Epithelial cell of proximal tubule (primary cell): ENCODE measurements around the gene RIPPLY2. TPM values are rescaled to one million over a fixed set of nuclear protein-coding genes. Genes with fewer than 3 reads are reported as not detected.

ENCODE experiments used
- DNase-seq: peaks from one replicate; pipeline ENCODE4 v3.0.0-alpha.2; 2011; ENCODE audit warnings: low read depth
- H3K4me3 ChIP-seq: 2 replicates; pipeline ENCODE4 v1.5.1; 2011; ENCODE audit warnings: low read depth, mild to moderate bottlenecking, low read length
- total RNA-seq: library from RNA; depleted of rRNA; stranded (reverse); fragments of >200 nt; gene quantifications from 2 replicates; pipeline ENCODE4 v1.2.3, GENCODE V29; 2015
- TF ChIP-seq, protein P1 (sequence below): conservative IDR thresholded peaks from 2 replicates; pipeline ENCODE4 v1.5.1; 2012; ENCODE audit warnings: low read depth, mild to moderate bottlenecking, low read length

Gene RIPPLY2
- total RNA-seq, 1 donor from 2014 or later: not detected

DNA sequence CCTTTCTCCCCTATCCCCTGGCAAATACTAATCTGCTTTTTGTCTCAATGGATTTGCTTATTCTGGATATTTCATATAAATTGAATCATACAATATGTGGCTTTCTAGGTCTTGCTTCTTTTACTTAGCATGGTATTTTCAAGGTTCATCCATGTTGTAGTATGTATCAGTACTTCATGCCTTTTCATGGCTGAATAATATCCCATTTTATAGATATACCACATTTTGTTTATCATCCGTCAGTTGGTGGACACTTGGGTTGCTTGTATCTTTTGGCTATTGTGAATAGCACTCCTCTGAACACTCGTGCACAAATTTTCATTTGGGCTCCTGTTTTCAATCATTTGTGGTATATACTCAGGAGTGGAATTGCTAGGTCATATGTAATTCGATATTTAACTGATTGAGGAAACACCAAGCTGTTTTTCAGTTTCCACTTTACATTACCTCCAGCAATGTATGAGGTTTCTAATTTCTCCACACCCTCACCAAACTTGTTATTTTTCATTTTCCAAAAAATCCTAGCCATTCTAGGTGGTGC, 30.5 kb upstream of the RIPPLY2 start:
- TF ChIP-seq, protein P1, sequence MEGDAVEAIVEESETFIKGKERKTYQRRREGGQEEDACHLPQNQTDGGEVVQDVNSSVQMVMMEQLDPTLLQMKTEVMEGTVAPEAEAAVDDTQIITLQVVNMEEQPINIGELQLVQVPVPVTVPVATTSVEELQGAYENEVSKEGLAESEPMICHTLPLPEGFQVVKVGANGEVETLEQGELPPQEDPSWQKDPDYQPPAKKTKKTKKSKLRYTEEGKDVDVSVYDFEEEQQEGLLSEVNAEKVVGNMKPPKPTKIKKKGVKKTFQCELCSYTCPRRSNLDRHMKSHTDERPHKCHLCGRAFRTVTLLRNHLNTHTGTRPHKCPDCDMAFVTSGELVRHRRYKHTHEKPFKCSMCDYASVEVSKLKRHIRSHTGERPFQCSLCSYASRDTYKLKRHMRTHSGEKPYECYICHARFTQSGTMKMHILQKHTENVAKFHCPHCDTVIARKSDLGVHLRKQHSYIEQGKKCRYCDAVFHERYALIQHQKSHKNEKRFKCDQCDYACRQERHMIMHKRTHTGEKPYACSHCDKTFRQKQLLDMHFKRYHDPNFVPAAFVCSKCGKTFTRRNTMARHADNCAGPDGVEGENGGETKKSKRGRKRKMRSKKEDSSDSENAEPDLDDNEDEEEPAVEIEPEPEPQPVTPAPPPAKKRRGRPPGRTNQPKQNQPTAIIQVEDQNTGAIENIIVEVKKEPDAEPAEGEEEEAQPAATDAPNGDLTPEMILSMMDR: no peak
- H3K4me3 ChIP-seq: no peak overlapping the region
- no peak for DNase-seq

DNA sequence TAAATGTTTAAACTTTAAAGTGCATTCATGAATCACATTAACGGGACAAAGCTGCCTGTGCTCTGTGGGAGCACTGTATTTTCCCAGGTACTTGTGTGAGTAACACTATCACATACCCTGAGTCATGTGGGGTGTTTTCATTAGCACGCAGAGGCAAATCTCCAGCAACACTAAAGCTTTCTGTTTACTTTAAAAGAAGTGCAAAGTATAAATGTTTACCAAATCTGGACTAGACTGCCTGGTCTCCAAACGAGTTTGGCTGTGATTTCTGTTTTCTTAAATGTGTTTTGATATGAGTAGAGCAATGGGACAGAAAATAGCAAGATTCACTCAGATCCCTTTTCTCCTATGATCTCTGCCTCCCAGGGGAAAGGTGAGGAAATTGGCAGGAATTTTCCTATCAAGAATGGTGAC, 28.8 kb upstream of the RIPPLY2 start:
- DNase-seq: no peak
- H3K4me3 ChIP-seq: no peak overlapping the region
- TF ChIP-seq, protein P1: no peak

DNA sequence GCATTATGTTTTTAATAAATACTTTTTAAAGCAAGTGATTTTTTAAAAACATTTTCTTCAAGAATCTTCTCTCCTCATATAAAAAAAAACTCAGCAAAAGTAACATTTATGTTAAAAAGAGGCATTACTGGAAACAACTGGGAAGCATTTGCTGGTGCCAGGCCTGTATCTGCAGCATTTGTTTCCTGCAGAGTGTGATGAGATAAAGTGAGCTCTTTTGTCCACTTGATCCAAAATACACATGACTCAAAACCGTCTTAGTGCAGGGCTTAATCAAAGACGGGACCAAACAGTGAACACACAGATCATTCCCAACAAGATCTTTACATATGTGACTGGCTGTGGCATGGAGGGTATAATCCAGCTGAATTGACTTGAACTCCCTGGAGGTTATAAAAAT, 28.3 kb upstream of the RIPPLY2 start:
- TF ChIP-seq, protein P1: no peak

DNA sequence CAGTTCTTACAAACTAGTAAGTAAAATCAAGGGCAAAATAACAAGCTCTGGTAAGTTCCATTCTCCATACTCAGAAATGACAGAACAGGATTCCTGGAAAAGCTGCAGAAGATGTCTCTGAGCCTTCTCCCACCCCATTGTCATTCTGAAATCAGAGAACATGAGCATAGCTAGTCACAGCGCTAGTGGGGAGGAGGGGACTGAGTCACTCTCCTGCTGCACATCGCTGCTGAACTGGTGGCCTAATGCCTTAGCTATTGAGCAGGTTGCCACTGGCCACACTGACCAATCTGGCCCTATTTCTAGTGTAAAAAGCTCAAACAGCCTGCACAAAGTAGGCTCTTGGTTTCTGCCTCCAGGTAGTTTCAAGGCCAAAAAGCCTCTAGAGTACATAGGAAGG, 26.1 kb upstream of the RIPPLY2 start:
- TF ChIP-seq, protein P1: no peak
- no peak for DNase-seq
- no peak overlapping the region for H3K4me3 ChIP-seq

More for the DNA sequence above, 28.3 kb upstream of the RIPPLY2 start:
- DNase-seq: no peak
- H3K4me3 ChIP-seq: no peak overlapping the region

DNA sequence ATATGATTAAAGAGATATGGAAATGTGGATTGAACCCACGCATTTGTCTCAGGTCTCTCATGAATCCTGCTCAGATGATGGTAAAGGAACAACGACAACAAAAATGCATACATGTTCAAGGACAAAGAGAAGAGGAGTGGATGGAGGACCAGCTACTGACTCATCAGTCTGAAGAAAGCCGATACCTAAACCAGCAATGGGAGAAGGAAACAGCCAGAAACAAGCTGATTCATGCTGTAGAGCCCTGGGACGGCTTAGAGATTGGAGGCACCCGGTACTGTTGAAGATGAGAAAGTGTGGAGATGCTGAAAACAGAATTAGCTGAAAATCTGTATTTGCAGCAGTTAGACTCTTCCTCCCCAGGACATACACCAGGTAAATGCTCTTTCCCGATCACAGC, 14.4 kb upstream of the RIPPLY2 start:
- no peak overlapping the region for H3K4me3 ChIP-seq
- no peak for DNase-seq
- TF ChIP-seq, protein P1: no peak

DNA sequence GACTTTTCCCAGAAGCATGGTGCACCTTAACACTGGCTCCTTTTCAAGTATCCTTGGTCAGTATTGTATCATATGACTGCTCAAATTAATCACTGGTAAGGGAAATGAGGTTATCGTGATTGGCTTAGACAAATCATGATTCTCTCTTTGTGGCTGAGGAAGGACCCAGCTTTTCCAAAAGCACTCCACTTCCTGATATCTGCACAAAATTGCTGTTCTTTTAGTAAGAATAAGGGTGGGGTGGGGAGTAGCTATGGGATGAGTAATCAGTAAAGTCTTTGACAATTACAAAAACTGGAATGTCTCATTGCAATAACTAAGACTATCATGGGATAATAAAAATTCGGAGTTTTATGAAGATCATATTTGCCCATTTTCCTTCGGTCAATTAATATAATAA, 9.0 kb upstream of the RIPPLY2 start:
- no peak for DNase-seq
- TF ChIP-seq, protein P1: no peak
- no peak overlapping the region for H3K4me3 ChIP-seq

DNA sequence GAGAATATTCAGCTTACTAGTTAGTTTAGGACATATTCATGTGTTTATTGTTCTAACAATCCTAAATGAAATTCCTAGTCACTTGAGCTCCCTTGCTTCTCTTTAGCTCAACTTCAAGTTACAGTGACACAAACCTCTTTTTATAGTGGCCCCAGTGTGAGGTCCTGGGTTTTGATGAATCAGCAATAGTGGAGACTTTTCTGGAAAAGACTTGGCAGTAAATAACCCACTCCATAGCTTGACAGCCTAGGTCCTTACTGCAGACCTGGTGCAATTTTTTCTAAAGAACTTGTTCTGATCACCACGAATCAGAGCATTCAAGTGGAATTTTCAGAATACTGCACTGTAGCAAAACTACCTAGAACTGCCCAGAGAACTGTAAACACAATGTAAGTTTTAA, 6.9 kb upstream of the RIPPLY2 start:
- no peak overlapping the region for H3K4me3 ChIP-seq
- no peak for DNase-seq
- TF ChIP-seq, protein P1: no peak
